MM.1S (cell line): ENCODE measurements around the gene EIF2B2.

Experiments used
- DNase-seq: peaks from one replicate; pipeline ENCODE4 v3.0.0-alpha.2; 2015
- H2AFZ ChIP-seq: fragments of 300-600 bp; sonication (generic); 2 replicates; pipeline ENCODE4 v1.6.0; 2016; ENCODE audit warnings: antibody characterized with exemption, low read length
- H3F3A ChIP-seq: fragments of 300-600 bp; sonication (generic); 2 replicates; pipeline ENCODE4 v1.6.1; 2016; ENCODE audit warnings: mild to moderate bottlenecking, antibody characterized with exemption, low read length, moderate library complexity, mixed read lengths; ENCODE audit not compliant: insufficient read depth
- H3K27ac ChIP-seq: fragments of 300-600 bp; sonication (generic); 2 replicates; pipeline ENCODE4 v1.5.1; 2016; ENCODE audit warnings: mild to moderate bottlenecking, low read length
- H3K27me3 ChIP-seq: fragments of 300-600 bp; sonication (generic); replicated peaks from 2 replicates; pipeline ENCODE4 v1.6.0; 2016; ENCODE audit warnings: low read length; ENCODE audit not compliant: insufficient read depth
- H3K36me3 ChIP-seq: fragments of 300-600 bp; sonication (generic); replicated peaks from 2 replicates; pipeline ENCODE4 v1.6.1; 2016; ENCODE audit warnings: mild to moderate bottlenecking, low read length, mixed read lengths; ENCODE audit not compliant: insufficient read depth
- H3K4me1 ChIP-seq: fragments of 300-600 bp; sonication (generic); 2 replicates; pipeline ENCODE4 v1.6.1; 2016; ENCODE audit warnings: low read length, mixed read lengths
- H3K4me2 ChIP-seq: fragments of 300-600 bp; sonication (generic); 2 replicates; pipeline ENCODE4 v1.6.0; 2016; ENCODE audit warnings: low read depth, low read length
- H3K4me3 ChIP-seq: fragments of 300-600 bp; sonication (generic); 2 replicates; pipeline ENCODE4 v1.5.1; 2016; ENCODE audit warnings: low read length, mixed read lengths
- H3K79me2 ChIP-seq: fragments of 300-600 bp; sonication (generic); 2 replicates; pipeline ENCODE4 v1.6.1; 2016; ENCODE audit warnings: mixed run types, low read length, mixed read lengths
- H3K9ac ChIP-seq: fragments of 300-600 bp; sonication (generic); 2 replicates; pipeline ENCODE4 v1.6.1; 2016; ENCODE audit warnings: low read length, mixed read lengths
- H3K9me2 ChIP-seq: fragments of 300-600 bp; sonication (generic); replicated peaks from 2 replicates; pipeline ENCODE4 v1.6.1; 2016; ENCODE audit warnings: mild to moderate bottlenecking, low read length, mixed read lengths; ENCODE audit not compliant: insufficient read depth
- H3K9me3 ChIP-seq: fragments of 300-600 bp; sonication (generic); replicated peaks from 2 replicates; pipeline ENCODE4 v1.6.1; 2016; ENCODE audit warnings: mild to moderate bottlenecking, low read length, mixed read lengths; ENCODE audit not compliant: insufficient read depth
- H4K20me1 ChIP-seq: fragments of 300-600 bp; sonication (generic); 2 replicates; pipeline ENCODE4 v1.6.1; 2016; ENCODE audit warnings: mild to moderate bottlenecking, low read length, moderate library complexity, mixed read lengths; ENCODE audit not compliant: insufficient read depth
- EZH2 ChIP-seq: fragments of 300-600 bp; sonication (generic); optimal IDR thresholded peaks from 2 replicates; pipeline ENCODE3; 2017; ENCODE audit warnings: low read depth, mild to moderate bottlenecking, antibody characterized with exemption, low read length, mixed read lengths
- EZH2phosphoT487 ChIP-seq: fragments of 300-600 bp; sonication (generic); IDR thresholded peaks from 2 replicates; pipeline ENCODE4 v1.6.1; 2018; ENCODE audit warnings: antibody characterized with exemption, low read length
- TF ChIP-seq, protein P1 (sequence below): fragments of 300-600 bp; sonication (generic); IDR thresholded peaks from 2 replicates; pipeline ENCODE4 v1.5.1; 2016; ENCODE audit warnings: antibody characterized with exemption, low read length, mixed read lengths

EIF2B2 gene

DNA sequence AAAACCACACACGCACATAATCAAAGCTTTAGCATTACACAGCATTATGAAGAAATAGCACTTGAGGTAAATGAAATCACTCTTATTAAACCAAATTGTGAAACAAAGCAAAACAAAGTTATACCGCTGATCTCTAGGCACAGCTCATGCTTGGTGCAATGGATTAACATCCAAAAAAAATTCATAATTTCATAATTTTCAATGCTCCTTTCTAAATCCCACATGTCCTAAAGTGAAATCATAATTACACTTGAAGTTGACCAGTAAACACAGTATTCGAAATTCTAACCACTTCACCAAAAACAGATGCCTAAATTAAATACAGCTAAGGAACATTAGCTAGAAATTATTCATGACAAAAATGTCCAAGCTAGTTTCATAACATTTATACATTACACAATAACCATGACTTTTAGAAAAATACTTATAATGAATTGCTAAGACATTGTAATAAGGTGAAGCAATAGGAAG is 47.0 kb downstream of the EIF2B2 start:
- DNase-seq: no peak

DNA sequence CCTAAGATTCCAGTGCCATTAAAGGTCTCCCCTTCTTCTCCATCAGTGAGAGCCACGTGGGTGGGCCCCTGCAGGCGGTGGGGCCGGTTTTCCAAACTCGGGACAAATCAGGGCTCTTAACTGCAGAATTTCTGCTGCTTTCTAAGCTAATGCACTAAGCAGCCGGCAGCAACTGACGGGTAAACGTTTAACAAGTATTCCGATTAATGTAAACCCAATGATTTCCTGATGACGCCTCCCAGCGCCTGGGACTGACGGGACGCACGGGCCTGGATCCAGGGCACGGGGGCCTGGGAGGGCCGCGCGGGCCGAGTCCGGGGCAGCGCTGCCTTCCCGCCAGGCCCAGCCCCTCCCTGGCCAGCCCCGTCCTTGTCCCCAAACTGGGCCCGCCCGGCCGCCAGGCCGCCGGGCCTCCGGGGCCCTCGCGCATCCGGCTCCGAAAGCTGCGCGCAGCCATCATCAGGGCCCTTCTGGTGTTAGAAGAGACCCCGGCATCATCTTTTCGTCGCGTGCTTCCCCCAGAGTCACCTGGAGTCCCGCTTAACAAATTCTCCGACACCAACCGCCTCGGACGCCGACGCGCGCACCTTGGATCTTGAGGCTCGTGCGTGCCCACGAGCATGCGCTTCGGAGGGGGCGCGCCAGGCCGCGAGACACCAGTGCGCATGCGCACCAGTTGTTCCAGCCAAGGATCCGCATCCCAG is 48.3 kb downstream of the EIF2B2 start, which contains the start of gene MLH3:
Gene MLH3, minus strand, starts transcription at position 616 of the 704 bp plus-strand sequence. CDS start 1,812 bp downstream, outside the sequence.
- H3K79me2 ChIP-seq: no peaks in the 10 kb centered on the region
- H3F3A ChIP-seq: peaks cover 3% of the 10 kb centered on the region; the same call in 1 of the 2 replicates
- H3K9me2 ChIP-seq: no peaks in the 10 kb centered on the region
- no peaks in the 10 kb centered on the region for H3K36me3 ChIP-seq
- peak within 1 kb of the TSS; percentile 73 for H3K4me2 ChIP-seq
- TF ChIP-seq, protein P1, sequence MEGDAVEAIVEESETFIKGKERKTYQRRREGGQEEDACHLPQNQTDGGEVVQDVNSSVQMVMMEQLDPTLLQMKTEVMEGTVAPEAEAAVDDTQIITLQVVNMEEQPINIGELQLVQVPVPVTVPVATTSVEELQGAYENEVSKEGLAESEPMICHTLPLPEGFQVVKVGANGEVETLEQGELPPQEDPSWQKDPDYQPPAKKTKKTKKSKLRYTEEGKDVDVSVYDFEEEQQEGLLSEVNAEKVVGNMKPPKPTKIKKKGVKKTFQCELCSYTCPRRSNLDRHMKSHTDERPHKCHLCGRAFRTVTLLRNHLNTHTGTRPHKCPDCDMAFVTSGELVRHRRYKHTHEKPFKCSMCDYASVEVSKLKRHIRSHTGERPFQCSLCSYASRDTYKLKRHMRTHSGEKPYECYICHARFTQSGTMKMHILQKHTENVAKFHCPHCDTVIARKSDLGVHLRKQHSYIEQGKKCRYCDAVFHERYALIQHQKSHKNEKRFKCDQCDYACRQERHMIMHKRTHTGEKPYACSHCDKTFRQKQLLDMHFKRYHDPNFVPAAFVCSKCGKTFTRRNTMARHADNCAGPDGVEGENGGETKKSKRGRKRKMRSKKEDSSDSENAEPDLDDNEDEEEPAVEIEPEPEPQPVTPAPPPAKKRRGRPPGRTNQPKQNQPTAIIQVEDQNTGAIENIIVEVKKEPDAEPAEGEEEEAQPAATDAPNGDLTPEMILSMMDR: no peak
- TF ChIP-seq EZH2phosphoT487 (no peak), EZH2 (no peak)
- H3K9me3 ChIP-seq: no peaks in the 10 kb centered on the region
- peak within 1 kb of the TSS; percentile 62 for H3K4me3 ChIP-seq
- H3K27me3 ChIP-seq: no peaks in the 10 kb centered on the region
- no peaks in the 10 kb centered on the region for H4K20me1 ChIP-seq
- H2AFZ ChIP-seq: peak within 1 kb of the TSS; percentile 61
- peak within 1 kb of the TSS; percentile 62 for H3K9ac ChIP-seq
- peak within 1 kb of the TSS; percentile 25; the same call in 1 of the 2 replicates for H3K27ac ChIP-seq
- H3K4me1 ChIP-seq: no peaks in the 10 kb centered on the region
- peak; percentile 73 for DNase-seq

More for the DNA sequence above, 47.0 kb downstream of the EIF2B2 start:
- Histone ChIP-seq H3K9ac (no peak overlapping the region), H3K4me1 (no peaks in the 10 kb centered on the region), H3K4me2 (no peak overlapping the region), H2AFZ (no peak overlapping the region), H3K9me3 (no peaks in the 10 kb centered on the region), H3K79me2 (no peaks in the 10 kb centered on the region), H3K27me3 (no peaks in the 10 kb centered on the region), H3K36me3 (no peaks in the 10 kb centered on the region), H3K27ac (no peak overlapping the region), H4K20me1 (no peaks in the 10 kb centered on the region), H3K4me3 (no peak overlapping the region), H3F3A (peaks cover 3% of the 10 kb centered on the region; the same call in 1 of the 2 replicates), H3K9me2 (no peaks in the 10 kb centered on the region)
- TF ChIP-seq, protein P1: no peak
- TF ChIP-seq EZH2 (no peak), EZH2phosphoT487 (no peak)

DNA sequence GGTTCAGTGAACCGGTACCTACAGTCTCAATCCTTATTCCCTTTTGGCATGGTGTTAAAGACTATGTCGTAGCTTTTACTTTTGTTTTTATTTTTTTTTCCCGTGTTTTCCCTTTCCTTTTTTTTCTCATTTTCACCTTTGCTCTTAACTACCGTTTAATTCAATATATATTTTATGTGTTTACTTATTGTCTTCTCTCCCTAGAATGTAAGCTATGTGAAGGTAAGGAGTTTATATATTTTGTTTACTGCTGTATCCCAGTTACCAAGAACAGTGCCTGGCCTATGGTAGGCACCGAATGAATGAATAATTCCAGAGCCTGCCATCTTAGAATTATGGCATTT is 48.8 kb downstream of the EIF2B2 start:
- Histone ChIP-seq H3K36me3 (no peaks in the 10 kb centered on the region), H3K79me2 (no peaks in the 10 kb centered on the region), H3F3A (peaks cover 3% of the 10 kb centered on the region; the same call in 1 of the 2 replicates), H3K9me2 (no peaks in the 10 kb centered on the region), H3K4me2 (peak overlapping the region; percentile 73; the same call in 1 of the 2 replicates), H3K4me1 (no peaks in the 10 kb centered on the region), H4K20me1 (no peaks in the 10 kb centered on the region), H2AFZ (peak overlapping the region; percentile 61), H3K27me3 (no peaks in the 10 kb centered on the region), H3K9me3 (no peaks in the 10 kb centered on the region), H3K9ac (peak overlapping the region; percentile 62; the same call in 1 of the 2 replicates), H3K4me3 (peak overlapping the region; percentile 62), H3K27ac (no peak overlapping the region)
- TF ChIP-seq EZH2: no peak
- TF ChIP-seq, protein P1: no peak
- TF ChIP-seq EZH2phosphoT487: no peak
- DNase-seq: no peak
